Stimulated activated CD8-positive, alpha-beta memory T cell treated with anti-CD3 and anti-CD28 coated beads, Interleukin-15, amount 100 ng/mL, for 24 hours (primary cell): ENCODE data around the gene ANKRD53.
A peak's percentile ranks its signal among the peaks of the same experiment; 100 is the strongest.
"Not testable (repeated sequence)": the region's sequence is repeated elsewhere in the genome, so short reads cannot be mapped to it uniquely, and the experiment has no call there.

Experiments used
- DNase-seq: peaks from one replicate; pipeline ENCODE4 v3.0.0-alpha.2; 2020; ENCODE audit warnings: low read depth

Gene ANKRD53

DNA sequence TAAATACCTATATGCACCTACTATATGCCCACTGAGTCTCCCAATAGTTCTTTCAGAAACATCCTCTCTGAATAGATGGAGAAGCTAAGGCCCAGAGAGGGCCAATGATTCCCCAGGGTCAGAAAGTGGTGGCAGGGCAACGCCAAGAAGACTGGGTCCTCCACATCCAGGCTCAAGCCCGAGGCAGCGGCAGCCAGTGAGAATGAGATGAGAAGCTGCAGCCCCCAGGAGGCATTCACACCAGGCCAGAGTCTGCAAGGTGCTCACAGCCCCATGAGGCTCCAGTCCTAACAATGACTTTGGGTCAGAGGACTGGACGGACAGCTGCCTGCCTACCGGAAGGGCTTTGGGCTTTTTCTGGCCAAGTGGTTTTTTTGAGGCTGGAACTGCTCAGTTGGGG lies 12.7 kb downstream of the ANKRD53 start:
- no peak for DNase-seq

DNA sequence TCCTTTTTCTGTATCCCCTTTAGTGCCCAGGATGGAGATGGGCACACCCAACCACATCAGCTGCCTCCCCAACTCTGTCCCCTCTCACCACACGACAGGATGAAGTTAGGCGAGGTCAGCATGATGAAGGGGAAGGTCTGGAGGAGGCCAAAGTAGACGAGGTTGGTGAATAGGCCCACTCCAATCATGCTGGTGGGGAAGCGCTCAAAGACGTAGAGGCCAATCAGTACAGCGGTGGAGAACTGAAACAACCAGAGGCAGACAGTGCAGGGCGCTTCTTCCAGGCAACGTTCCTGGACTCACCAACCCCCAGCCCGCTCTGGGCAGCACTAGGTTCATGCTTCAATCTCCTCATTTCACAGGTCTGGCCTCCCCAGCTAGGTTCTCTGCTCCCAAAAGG lies 13.3 kb downstream of the ANKRD53 start:
- no peak for DNase-seq

DNA sequence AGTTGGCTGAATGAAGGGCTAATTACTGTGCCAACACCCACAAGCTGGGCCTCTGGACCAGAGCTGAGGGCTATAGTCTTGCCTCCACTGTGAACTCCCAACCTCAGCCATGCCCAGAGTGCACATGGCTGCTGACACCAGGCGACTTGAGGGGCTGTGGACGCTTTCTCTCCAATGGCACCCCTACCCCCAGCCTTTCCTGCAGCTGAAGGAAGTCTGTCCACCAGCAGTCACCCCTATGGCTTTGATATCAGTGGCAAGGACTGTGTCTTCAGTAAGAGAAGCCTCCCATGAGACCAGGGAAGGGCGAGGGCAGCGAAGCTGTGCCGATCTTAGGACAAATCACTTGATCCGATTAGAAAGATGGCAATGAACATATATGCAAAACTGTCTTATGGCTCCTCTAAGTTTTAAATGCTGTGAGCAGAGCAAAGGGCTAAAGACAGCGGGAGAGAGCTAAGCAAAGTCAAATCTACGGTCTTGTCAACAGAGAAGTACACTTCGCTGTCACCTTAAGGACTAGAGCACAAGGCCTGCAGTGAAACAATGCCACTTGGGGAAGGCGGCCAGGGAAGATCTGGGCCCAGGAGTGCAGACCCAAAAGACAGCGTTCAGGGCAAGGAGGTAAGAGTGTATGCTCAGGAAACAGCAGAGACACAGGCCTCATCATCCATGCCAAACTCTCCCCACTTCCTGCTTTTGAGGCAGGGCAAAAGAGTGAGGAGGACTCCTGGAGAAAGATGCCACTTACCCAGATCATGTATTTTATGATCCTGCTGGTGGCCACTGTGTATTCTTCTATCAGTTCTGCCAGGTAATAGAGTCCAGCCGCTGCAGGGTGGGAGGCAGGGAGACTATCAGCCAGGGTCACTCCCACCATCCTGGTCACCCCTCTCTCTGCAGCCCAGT lies 14.8 kb downstream of the ANKRD53 start:
- no peak for DNase-seq

DNA sequence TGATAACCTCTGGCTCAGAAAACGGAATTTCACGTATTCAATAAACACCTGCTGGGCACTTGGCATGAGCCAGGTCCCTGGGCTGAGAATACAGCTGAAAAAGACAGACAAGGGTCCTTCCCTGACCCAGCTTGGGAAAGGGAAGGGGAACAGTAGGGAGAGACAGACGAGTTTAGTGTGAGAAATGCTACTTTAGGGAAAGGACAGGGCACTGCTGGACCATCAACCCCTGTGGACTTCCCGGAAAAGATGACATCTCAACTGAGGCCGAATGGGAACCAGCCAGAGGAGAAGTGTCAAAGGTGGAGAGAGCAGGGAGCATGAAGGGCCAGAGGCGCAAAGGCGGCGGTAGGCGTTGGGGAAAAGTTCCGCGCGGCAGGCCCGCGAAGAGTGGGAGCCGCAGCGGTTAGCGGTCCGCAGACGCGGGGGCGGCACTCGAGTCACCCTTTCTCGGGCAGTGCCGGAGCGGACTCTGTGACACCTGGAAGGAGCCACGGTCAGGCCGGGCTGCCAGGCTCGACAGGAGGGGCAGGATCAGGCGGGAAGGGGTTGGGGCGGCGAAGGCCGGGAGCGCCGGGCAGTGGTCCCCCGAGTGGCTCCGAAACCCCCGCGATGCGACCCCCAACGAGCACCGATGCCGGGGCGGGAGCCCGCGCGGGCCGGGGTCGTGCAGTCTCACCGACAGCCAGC lies 15.7 kb downstream of the ANKRD53 start:
- no peak for DNase-seq

DNA sequence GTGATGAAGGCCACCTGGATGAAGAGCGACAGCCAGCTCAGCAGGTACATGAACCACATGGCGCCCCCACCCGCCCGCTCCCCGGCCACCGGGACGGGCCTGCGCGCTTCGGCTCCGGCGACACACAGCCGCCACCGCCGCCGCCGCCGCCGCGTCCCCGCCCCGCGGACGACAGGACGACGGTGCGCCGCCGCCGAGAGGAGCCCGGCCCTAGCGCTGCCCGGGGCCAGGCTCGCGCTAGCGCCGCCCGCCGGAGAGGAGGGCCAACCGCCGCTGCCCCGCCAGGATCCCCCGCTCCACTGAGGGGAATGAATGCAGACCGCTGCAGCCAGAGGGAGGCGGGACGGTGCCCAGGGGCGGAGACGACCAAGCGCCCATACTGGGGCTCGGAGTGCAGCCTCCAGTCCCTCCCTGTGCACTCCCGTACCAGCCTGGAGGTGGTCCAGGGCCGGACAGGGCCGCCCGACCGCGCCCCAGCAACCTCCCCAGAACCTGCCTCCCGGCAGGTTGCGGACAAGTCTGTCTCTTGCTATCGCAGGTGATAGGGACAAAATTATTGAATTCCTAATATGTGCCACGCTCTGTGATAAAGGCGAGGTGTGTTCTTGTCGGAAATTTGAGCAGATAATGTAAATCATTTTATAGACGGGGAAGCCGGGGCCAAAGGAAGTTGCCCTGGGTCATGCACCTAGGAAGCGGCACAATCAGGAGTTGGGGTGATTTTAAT lies 16.4 kb downstream of the ANKRD53 start, which contains the start of gene TEX261:
Gene TEX261, minus strand, starts transcription at position 175 of the 727 bp plus-strand sequence. Its CDS starts 116 bp downstream, at position 59.
- peak; percentile 84 for DNase-seq

DNA sequence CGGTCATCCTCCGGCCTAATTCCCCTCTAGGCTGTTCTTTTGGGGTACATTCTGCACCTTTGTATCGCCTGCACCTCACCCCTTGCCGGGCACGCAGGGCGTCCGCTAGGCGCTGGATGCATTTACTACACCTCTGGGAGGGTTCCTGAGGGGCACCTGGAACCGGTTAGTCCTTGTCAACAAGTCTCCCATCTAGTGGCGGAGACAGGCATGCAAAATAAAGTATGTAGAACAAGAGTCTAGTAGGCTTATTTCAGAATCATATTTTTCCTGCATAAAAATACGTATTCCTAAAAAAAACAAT lies 16.9 kb downstream of the ANKRD53 start:
- DNase-seq: no peak

DNA sequence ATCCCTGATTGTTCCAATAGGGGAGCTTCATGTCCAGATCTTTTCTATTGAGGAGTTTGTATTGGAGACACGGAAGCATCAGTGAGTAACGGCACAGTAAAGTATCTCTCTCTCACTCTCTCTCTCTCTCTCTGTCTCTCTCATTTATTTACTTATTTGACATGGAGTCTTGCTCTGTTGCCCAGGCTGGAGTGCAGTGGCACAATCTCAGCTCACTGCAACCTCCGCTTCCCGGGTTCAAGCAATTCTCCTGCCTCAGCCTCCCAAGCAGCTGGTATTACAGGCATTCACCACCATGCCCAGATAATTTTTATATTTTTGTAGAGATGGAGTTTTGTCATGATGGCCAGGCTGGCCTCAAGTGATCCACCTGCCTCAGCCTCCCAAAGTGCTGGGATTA lies 20.5 kb downstream of the ANKRD53 start:
- not testable (repeated sequence) for DNase-seq

DNA sequence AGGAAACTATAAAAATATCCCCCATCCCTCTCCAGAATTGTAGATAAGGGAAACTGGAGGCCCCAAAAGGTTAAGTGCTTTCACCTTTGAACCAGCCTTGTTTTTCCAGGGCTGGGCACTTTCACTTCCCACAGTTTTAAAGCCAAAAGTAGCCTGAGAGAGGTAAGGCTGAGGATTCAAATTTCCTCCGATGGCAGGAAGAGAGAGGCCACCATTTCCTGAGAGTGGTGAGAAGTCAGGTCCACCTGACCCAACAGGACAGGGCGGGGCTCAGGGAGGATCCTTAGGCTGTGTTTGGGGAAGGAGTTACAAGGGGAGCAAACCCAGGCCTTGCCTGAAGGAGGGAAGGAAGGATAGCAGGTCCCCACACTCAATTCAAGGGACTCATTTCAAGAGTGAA lies 20.9 kb downstream of the ANKRD53 start:
- DNase-seq: no peak

DNA sequence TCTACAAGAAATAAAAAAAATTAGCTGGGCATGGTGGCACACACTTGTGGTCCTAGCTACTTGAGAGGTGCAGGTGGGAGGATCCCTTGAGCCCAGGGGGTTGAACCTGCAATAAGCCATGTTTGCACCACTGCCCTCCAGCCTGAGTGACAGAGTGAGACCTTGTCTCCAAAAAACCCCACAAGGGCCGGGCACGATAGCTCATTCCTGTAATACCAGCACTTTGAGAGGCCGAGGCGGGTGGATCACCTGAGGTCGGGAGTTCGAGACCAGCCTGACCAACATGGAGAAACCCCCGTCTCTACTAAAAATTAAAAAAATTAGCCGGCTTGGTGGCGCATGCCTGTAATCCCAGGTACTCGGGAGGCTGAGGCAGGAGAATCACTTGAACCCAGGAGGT lies 21.5 kb downstream of the ANKRD53 start:
- DNase-seq: not testable (repeated sequence)

DNA sequence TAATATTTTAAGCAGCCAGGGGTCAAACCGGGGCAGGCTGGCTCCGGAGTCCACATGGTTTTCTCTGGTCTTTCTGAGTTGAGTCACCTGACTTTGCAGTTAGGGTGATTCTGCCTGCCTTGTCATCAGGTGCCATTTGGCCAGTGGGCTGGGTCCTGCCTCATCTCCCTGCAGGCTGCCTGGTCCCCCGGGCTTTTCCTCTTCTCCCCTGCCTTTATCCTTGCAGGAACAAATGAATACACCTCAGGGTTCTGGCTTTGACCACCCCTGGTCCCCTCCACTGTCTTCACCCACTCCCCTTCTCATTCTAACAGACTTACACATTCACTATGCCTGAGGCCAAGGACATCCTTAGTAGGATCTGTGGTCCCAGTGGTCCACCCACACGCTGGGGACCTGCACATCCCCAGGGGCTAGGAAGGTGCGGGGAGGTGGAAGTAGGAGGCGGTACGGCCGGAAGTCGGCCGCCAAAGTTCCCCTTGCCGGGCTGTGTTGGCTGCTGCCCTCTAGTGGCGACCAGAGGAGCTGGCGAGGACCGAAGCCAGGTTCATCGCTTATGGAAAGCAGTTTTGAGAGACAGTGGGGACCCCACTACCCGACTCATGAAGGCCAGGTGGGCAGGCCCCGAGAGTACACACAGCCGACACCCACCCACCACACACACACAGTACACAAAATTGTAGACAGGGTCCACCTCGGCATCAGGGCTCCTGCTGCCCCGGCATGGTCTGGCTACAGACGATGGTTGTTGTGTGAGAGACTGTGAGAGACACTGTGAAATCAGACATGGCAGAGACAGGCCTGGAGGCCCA lies 22.6 kb downstream of the ANKRD53 start:
- DNase-seq: peak; percentile 58

DNA sequence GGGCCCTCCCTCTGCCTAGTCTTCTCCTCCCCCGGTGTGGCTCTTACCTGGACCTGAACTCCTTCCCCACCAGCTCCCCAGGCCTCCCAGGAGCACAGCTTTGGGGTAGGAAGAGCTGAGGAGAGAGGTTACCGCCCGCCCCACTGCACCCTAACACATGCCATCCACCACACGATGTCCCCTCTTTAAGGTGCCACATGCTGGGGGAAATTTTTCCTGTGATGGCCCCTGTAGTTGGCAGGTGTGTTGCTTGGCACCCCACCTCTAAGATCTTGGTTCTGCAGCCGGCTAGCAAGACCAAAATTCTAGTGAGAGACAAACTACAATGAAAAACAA lies 23.1 kb downstream of the ANKRD53 start:
- DNase-seq: no peak

DNA sequence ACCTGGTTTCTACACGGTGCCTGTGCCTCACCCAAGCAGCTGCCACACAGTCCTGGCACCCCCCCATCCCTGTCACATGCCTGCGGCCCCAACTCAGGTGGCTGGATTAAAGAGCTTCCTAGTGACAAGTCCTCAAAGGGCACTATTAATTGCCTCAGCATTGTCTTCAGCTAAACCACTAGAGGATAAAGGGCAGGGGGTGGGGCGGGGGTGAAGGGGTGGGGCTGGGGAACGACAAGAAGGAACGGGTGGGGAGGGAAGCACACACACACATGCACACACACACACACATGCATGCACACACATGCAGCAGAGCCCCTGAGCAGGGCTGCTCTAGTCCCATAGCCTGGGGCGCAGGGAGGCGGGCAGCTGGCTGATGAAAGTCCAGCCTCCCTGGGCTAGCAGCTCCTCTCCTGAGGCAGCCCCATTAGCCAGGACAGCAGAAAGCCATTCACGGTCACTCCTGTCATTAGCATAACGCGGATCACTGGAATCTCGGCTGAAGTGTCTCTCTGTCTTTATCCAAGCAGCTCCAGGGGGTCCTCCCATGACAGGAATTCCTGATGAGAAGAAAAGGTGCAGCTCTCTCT lies 23.6 kb downstream of the ANKRD53 start:
- DNase-seq: no peak

DNA sequence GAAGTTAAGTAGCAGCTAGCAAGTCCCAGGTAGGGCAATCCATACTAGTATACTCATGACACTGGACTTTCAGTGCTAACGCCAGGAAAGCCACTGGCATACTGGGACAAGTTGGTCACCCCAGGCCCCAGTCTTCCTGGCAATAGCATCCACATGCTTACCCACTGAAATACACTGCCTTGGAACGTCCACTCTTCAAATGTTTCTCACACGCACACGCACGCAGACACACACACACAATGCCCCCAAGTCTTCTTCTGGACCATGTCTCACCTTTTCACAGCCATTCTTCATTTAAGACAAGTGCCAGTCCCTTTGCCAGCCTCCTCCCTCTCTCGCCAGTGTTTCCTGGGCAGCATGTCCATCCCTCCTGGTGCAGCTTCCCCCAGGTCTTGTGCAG lies 25.0 kb downstream of the ANKRD53 start:
- no peak for DNase-seq

DNA sequence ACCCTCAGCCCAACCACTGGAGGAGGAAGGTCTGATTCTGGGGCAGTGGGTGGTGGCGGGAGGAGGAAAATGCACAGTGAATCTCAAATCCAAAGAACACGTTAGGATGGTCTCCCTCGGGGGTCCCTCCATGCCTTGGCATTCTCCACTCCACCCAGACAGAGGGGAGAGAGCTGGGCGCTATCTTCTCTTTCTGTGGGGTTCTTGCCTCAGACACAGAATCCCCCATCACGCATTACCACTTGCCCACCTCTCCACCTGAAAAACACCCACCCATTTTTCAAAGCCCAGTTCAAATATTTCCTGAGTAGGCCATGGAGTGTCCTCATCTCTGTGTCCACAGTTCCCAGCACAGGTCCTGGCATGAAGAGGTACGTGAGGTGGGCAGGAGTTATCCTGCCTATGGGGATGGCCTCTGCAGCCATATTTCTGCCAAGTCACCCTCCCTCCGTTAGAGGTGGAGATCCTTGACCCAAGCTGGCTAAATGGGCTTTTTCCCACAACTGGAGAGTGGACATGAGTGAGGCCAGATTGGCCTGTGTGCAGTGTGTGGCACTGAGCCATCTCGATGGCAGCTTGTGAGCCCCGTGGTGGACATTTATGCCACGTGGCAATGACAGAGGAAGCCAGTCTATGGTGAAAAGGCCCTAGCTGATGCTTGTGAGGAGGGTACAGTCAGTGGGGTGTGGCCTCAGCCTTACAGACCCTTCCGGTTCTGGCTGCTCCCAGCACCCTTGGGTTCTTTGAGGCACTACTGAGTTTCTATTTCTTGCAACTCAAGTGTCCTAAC lies 25.7 kb downstream of the ANKRD53 start:
- DNase-seq: no peak

DNA sequence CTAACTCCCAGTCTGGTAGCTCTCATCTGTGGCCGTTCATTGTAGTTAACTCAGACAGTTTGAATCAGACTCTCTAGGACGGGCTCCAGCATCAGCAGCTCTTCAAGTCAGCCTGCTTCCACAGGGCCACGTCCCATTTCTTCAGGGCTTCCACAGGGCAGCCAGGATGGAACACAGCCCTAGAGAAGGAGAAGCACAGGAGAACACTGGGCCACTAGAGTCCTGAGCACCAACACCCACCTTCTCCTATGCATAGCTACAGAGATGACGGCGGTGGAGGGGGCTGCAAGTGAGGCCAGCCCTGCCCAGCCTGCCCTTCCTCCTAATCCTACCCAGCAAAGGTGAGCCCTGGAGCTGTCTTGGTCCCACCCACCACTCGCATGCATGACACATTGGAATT lies 26.4 kb downstream of the ANKRD53 start:
- DNase-seq: no peak

DNA sequence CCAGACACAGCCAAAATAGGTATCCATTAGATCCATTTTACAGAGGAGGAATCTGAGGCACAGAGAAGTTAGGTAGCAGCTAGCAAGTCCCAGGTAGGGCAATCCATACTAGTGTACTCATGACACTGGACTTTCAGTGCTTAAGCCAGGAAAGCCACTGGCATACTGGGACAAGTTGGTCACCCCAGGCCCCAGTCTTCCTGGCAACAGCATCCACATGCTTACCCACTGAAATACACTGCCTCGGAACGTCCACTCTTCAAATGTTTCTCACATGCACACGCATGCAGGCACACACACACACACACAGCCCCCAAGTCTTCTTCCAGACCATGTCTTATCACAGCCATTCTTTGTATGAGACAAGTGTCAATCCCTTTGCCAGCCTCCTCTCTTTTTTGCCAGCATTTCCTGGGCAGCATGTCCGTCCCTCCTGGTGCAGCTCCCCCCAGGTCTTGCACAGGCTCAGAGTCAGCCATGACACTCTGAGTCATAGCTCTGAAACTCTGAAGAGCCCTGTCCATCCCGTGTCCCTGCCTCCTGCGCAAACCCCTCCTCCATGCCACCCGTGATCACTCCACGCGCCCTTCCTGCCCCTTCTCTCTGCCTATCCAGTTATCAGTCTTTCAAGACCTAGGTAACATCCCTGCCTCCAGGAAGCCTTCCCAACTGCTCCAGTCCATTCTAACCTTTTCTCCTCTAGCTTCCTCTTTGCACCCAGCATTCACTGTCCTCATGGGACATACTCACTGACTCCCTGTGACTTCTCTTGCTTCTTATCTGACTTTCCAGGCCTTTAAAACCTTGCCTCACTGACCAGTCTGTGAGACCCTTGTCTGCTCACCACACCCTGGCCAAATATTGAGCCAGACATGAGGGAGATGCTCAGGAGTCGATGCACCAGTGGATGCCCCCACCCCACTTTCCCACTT lies 27.1 kb downstream of the ANKRD53 start:
- DNase-seq: no peak

DNA sequence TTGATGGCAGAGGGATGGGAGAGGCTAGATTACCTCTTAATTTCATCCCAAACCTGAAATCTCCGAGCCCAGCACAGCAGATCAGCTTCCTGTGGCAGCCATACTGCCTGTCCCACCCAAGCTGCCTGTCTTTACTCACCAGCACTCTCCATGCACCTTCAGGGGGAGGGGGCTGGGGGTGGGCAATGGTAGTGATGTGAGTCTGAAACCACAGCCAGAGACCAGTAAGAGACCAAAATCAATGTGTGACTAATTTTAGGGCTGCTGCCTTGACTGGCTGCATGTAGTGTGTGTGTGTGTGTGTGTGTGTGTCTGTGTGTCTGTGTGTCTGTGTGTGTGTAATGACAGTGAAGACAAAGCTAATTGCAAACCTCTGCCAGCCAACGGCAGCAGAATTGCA lies 27.9 kb downstream of the ANKRD53 start:
- no peak for DNase-seq

DNA sequence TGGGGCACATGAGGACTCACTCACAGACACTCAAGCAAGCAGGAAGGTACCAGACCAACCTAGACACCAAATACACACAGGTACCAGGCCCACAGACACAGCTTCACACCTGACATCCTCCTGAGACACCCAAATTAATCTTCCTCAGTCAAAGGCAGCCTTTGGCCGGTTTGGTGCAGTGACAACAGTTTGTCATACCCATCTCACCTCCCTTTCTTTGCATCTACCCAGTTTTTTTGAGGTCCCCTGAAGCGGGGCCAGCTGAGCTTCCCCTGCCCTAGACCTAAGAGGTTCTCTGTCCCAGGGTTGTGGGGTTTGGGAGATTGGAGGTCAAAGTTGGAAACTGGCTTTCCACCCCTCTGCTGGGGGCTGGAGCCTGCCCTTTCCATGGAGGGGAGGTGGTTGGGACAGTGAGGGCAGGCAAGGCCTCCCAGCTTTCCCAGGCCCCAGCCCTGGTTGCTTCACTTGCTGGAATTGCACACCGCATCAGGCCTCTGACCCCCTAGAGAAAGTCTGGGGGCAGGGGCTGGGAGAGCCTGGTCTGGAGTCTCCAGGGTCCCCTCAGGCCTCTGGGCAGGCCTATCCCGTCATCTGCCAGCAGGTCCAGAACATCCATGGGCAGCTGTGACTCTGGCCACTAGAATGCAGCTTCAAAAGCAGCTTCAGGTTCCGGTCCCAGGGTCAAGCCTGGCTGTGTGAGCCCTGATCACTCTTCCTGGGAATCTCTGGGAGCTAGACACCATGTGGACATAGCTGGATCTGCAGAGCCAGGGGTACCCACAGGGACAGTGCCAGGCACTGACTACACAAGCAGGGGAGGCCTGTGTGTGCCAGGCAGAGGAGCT lies 28.7 kb downstream of the ANKRD53 start:
- no peak for DNase-seq

DNA sequence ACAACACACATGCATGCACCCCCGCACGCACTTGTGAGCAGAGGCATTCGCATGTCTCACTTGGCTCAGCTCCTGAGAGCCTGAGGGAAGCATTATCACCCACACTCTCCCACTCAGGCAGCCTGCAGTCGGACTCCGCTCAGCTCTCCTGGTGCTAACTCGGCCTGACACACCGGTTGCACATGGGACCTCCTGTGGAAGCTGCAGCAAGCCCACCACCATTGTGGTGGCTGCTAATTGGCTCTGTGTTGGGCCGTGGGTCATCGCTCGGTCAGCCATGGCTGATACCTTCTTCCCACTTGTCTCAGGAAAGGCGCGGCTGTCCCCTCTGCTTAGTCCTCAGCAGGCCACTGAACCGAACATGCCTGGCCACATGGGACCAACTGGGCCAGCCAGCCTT lies 29.9 kb downstream of the ANKRD53 start:
- no peak for DNase-seq
